OCI-LY1 (cell line): ENCODE results near the gene NID2.

Source experiments
- EZH2 ChIP-seq: fragments of 200-600 bp; sonication (generic), shearing (Covaris generic); IDR thresholded peaks from 2 replicates; pipeline ENCODE4 v1.8.0; 2017; ENCODE audit warnings: borderline replicate concordance, mixed run types, mild to moderate bottlenecking, antibody characterized with exemption, low read length, moderate library complexity, mixed read lengths
- TF ChIP-seq, protein P1 (sequence below): fragments of 200-600 bp; sonication (generic), shearing (Covaris generic); IDR thresholded peaks from 2 replicates; pipeline ENCODE4 v1.5.1; 2017; ENCODE audit warnings: mild to moderate bottlenecking, antibody characterized with exemption, low read length, moderate library complexity, mixed read lengths

DNA sequence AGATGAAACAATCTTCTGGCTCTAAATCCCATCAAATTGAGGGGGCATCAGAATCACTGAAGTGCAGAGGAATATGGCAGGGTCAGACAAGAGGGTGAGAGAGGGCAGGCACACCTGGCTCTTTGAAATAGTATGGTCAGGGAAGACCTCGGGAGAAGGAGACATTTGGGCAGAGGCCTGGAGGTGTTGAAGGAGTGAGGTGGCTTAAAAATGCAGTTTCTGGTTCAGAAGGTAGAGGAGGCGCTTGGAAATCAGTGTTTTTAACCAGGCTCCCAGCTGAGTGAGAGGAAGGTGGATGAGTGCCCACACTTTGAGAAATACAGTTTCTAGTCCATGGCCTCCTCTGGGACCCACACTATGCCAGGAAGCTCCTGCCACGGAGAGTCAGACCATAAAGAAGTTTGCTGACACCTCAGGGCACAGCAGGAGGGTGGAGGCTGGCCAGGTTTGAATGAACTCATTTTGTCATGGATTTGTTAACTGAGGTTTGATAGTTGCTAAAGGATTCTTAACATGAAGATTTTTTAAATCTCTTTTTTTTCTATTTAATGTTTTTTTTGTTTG lies 20.1 kb downstream of the NID2 start:
- TF ChIP-seq, protein P1, sequence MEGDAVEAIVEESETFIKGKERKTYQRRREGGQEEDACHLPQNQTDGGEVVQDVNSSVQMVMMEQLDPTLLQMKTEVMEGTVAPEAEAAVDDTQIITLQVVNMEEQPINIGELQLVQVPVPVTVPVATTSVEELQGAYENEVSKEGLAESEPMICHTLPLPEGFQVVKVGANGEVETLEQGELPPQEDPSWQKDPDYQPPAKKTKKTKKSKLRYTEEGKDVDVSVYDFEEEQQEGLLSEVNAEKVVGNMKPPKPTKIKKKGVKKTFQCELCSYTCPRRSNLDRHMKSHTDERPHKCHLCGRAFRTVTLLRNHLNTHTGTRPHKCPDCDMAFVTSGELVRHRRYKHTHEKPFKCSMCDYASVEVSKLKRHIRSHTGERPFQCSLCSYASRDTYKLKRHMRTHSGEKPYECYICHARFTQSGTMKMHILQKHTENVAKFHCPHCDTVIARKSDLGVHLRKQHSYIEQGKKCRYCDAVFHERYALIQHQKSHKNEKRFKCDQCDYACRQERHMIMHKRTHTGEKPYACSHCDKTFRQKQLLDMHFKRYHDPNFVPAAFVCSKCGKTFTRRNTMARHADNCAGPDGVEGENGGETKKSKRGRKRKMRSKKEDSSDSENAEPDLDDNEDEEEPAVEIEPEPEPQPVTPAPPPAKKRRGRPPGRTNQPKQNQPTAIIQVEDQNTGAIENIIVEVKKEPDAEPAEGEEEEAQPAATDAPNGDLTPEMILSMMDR: no peak
- TF ChIP-seq EZH2: no peak
